WERI-Rb-1 (cell line): ENCODE data around the gene CCDC88B.

Experiments
- DNase-seq: peaks from one replicate; pipeline ENCODE4 v3.0.0-alpha.2; 2020
- H3K27ac ChIP-seq: fragments of 250-450 bp; sonication (Bioruptor Pico); 2 replicates; pipeline ENCODE4 v1.5.1; 2020; ENCODE audit warnings: mild to moderate bottlenecking, moderate library complexity
- H3K27me3 ChIP-seq: fragments of 250-450 bp; sonication (Bioruptor Pico); 2 replicates; pipeline ENCODE4 v1.5.1; 2021; ENCODE audit warnings: mild to moderate bottlenecking, low read depth, moderate library complexity; ENCODE audit not compliant: insufficient read depth, severe bottlenecking
- H3K36me3 ChIP-seq: fragments of 250-450 bp; sonication (Bioruptor Pico); 2 replicates; pipeline ENCODE4 v1.5.1; 2020; ENCODE audit warnings: mild to moderate bottlenecking, moderate library complexity
- H3K4me3 ChIP-seq: 2 replicates; pipeline ENCODE4 v1.5.1; 2011; ENCODE audit warnings: low read depth, mild to moderate bottlenecking, control low read depth, low read length
- H3K9me3 ChIP-seq: fragments of 250-450 bp; sonication (Bioruptor Pico); 2 replicates; pipeline ENCODE4 v1.5.1; 2021; ENCODE audit warnings: mild to moderate bottlenecking, moderate library complexity; ENCODE audit not compliant: severe bottlenecking
- TF ChIP-seq, protein P1 (sequence below): IDR thresholded peaks from 2 replicates; pipeline ENCODE4 v1.5.1; 2011; ENCODE audit warnings: low read depth, mild to moderate bottlenecking, control low read depth, inconsistent platforms, low read length

CCDC88B gene

DNA sequence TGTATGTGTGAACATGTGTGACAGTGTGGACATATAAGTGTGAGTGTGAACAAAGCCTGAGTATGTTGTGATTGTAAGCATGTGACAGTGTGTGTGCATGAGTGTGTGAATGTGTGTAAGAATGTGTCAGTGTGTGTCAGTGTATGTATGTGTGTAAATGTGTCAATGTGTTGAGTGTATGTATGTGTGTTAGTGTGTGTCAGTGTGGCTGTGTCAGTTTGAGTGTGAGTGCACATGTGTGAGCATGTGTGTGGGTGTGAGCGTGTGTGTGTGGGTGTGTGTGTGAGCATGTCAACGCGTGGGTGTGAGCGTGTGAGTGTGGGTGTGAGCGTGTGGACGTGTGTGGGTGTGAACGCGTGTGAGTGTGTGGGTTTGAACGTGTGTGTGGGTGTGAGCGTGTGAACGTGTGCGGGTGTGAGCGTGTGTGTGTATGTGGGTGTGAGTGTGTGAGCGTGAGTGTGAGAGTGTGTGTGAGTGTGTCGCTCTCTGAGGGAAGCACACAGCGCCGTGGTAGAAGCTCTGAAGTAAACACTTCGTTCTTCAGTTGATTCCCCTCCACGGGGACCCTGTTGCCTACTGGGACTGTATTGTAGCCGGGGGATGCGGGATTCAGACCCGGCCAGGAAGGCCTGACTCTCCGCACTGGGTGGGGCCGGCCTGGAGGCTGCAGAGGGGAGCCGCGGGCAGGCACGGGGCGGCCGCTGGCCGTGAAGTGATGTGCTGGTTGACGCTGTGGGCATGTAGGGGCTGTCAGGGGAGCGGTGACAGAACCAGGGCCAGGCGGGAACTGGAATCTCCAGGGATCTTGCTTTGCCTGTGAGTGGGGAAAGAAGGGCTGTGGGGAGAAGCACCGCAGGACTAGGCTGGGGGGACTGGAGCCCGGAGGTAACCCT, 40.1 kb downstream of the CCDC88B start:
- no peak for DNase-seq
- H3K27ac ChIP-seq = no peak overlapping the region
- TF ChIP-seq, protein P1, sequence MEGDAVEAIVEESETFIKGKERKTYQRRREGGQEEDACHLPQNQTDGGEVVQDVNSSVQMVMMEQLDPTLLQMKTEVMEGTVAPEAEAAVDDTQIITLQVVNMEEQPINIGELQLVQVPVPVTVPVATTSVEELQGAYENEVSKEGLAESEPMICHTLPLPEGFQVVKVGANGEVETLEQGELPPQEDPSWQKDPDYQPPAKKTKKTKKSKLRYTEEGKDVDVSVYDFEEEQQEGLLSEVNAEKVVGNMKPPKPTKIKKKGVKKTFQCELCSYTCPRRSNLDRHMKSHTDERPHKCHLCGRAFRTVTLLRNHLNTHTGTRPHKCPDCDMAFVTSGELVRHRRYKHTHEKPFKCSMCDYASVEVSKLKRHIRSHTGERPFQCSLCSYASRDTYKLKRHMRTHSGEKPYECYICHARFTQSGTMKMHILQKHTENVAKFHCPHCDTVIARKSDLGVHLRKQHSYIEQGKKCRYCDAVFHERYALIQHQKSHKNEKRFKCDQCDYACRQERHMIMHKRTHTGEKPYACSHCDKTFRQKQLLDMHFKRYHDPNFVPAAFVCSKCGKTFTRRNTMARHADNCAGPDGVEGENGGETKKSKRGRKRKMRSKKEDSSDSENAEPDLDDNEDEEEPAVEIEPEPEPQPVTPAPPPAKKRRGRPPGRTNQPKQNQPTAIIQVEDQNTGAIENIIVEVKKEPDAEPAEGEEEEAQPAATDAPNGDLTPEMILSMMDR = no peak
- no peaks in the 10 kb centered on the region for H3K27me3 ChIP-seq
- H3K4me3 ChIP-seq = no peak overlapping the region
- peaks cover 2% of the 10 kb centered on the region for H3K9me3 ChIP-seq
- no peaks in the 10 kb centered on the region for H3K36me3 ChIP-seq

DNA sequence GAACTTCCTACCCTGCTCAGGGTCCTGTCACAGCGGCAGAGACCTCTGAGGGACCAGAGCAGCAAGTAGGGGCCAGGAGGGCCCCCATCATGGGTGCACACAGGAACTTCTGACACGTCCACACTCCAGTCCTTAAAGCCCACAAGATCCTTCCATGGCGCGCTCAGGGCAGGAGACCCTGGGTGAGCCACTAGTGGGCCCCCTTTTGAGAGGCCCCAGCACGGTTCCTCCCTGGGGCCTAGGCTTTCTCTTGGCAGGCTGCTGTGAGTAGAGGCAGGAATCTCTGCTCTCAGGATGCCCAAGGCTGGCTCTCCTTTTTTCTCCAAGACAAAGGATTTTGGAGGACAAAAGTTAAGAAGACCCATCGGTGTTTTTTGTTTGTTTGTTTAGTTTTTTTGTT, 41.3 kb downstream of the CCDC88B start:
- H3K9me3 ChIP-seq = peaks cover 2% of the 10 kb centered on the region
- DNase-seq = no peak
- H3K36me3 ChIP-seq = no peaks in the 10 kb centered on the region
- no peak overlapping the region for H3K27ac ChIP-seq
- TF ChIP-seq, protein P1 = 0 out of 2 replicates have a peak, but pooled peaks have one; percentile 4
- H3K4me3 ChIP-seq = no peak overlapping the region
- H3K27me3 ChIP-seq = no peaks in the 10 kb centered on the region

DNA sequence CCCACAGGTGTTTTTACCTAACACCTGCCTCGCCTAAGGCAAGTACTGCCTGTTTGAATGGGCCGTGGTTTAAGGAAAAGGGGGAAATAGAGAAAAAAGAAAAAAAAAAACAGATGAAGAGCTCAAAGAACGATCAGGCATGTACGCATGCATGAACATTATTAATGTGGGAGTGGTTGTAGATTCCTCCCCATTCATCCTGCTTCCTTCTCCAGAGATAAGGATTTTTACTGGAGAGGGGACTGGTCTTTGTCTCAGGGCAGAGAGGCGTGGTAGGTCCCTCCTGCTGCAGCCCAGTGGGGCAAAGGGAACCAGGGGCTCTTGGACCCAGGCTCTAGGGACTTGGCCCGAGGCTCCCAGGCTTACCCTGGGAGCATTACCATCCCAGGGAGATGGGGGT, 42.0 kb downstream of the CCDC88B start:
- Histone ChIP-seq H3K27me3 (no peaks in the 10 kb centered on the region), H3K36me3 (no peaks in the 10 kb centered on the region), H3K27ac (no peak overlapping the region), H3K9me3 (peaks cover 2% of the 10 kb centered on the region), H3K4me3 (no peak overlapping the region)
- TF ChIP-seq, protein P1 = no peak
- no peak for DNase-seq

DNA sequence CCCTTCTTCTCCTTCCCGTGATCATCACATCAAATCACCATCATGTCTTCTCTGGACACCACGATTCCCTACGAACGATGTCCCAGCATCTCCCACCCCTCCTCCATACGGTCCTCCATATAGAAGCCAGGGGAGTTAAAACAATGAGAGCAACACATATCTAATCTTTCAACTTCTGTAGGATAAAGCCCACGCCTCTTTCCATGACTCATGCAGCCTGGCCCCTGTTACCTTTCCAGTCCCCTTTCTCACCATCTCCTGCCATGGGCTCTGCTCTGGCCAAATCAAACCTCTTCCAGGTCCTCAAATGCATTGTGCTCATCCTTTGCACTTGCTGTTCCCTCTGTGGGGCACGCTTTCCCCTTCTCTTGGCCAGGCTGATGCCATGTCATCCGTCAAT, 42.6 kb downstream of the CCDC88B start:
- Histone ChIP-seq H3K4me3 (no peak overlapping the region), H3K36me3 (no peaks in the 10 kb centered on the region), H3K27ac (no peak overlapping the region), H3K27me3 (no peaks in the 10 kb centered on the region), H3K9me3 (peaks cover 2% of the 10 kb centered on the region)
- DNase-seq = no peak
- TF ChIP-seq, protein P1 = no peak

DNA sequence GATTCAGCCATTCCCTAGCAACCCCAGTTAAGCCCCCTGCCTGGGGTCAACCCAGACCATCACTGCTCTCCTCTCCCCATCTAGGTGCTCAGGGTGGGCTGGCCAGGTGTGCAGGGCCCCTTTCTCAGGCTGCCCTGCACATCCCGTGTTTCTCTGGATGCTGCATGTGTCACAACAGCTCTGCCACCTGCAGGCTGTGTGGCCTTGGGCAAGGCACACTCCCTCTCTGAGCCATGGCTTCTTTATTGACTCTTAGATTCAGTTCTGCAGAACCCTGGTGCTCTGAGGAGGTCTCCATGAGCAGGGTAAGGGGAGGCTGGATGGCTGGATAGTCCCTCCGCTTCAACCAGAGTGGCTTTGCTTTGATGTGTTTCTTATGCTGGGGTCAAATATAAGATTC, 43.6 kb downstream of the CCDC88B start:
- Histone ChIP-seq H3K36me3 (no peaks in the 10 kb centered on the region), H3K27ac (no peak overlapping the region), H3K4me3 (no peak overlapping the region), H3K9me3 (peaks cover 2% of the 10 kb centered on the region), H3K27me3 (no peaks in the 10 kb centered on the region)
- TF ChIP-seq, protein P1 = no peak
- DNase-seq = no peak
